ENCODE data around the gene XPO1.

The XPO1 gene

DNA sequence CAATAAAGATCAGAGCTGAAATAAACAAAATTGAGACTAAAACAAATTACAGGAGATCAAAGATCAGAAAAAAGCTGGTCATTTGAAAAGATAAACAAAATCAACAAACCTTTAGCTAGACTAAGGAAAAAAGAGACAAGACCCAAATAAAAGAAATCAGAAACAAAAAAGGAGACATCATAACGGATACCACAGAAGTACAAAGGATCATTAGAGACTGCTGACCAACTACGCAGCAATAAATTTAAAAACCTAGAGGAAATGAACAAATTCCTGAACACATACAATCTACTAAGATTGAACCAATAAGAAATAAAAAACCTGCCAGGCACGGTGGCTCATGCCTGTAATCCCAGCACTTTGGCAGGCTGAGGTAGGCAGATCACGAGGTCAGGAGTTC lies 101.0 kb downstream of the XPO1 start:
- no peaks in the 10 kb centered on the region for H3K36me3 ChIP-seq (ENCODE audit: insufficient read depth)
- H3K27me3 ChIP-seq (ENCODE audit: insufficient read depth, low read depth): no peaks in the 10 kb centered on the region
- H3K4me2 ChIP-seq: 0 out of 2 replicates have a peak overlapping the region, but pooled peaks have one; percentile 0
- no peak overlapping the region for H3K27ac ChIP-seq
- peaks cover 41% of the 10 kb centered on the region for H4K20me1 ChIP-seq (ENCODE audit: insufficient read depth)
- TF ChIP-seq, protein P1, sequence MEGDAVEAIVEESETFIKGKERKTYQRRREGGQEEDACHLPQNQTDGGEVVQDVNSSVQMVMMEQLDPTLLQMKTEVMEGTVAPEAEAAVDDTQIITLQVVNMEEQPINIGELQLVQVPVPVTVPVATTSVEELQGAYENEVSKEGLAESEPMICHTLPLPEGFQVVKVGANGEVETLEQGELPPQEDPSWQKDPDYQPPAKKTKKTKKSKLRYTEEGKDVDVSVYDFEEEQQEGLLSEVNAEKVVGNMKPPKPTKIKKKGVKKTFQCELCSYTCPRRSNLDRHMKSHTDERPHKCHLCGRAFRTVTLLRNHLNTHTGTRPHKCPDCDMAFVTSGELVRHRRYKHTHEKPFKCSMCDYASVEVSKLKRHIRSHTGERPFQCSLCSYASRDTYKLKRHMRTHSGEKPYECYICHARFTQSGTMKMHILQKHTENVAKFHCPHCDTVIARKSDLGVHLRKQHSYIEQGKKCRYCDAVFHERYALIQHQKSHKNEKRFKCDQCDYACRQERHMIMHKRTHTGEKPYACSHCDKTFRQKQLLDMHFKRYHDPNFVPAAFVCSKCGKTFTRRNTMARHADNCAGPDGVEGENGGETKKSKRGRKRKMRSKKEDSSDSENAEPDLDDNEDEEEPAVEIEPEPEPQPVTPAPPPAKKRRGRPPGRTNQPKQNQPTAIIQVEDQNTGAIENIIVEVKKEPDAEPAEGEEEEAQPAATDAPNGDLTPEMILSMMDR (conservative IDR thresholded peaks at IDR 0.05; ENCODE audit: low read depth, low read length): no peak
- no peak overlapping the region for H3K4me3 ChIP-seq (IDR thresholded peaks at IDR 0.05; ENCODE audit: insufficient read depth, low read depth, low read length)
- peaks cover 60% of the 10 kb centered on the region for H3K4me1 ChIP-seq (ENCODE audit: low read depth, poor library complexity, severe bottlenecking)
- peaks cover 98% of the 10 kb centered on the region for H3K79me2 ChIP-seq (ENCODE audit: insufficient read depth, low read depth)
- no peak overlapping the region for H2AFZ ChIP-seq (ENCODE audit: low read depth)
- H3K9ac ChIP-seq: no peak overlapping the region

DNA sequence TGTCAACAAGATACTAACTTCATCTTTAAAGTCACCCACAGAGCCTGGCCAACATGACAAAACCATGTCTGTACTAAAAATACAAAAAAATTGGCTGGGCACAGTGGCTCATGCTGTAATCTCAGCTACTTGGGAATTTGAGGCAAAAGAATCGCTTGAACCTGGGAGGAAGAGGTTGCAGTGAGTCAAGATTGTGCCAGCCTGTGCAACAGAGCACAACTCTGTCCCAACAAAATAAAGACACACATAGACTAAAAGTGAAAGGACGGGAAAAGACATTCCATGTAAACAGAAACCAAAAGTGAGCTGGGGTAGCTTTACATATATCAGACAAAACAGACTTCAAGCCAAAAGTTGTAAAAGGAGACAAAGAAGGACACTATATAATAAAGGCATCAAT lies 102.1 kb downstream of the XPO1 start:
- H3K4me3 ChIP-seq (IDR thresholded peaks at IDR 0.05; ENCODE audit: insufficient read depth, low read depth, low read length): no peak overlapping the region
- H3K9ac ChIP-seq: no peak overlapping the region
- H3K27me3 ChIP-seq (ENCODE audit: insufficient read depth, low read depth): no peaks in the 10 kb centered on the region
- H3K27ac ChIP-seq: no peak overlapping the region
- H3K4me2 ChIP-seq: 0 out of 2 replicates have a peak overlapping the region, but pooled peaks have one; percentile 0
- no peak overlapping the region for H2AFZ ChIP-seq (ENCODE audit: low read depth)
- H4K20me1 ChIP-seq (ENCODE audit: insufficient read depth): peaks cover 32% of the 10 kb centered on the region
- H3K4me1 ChIP-seq (ENCODE audit: low read depth, poor library complexity, severe bottlenecking): peaks cover 60% of the 10 kb centered on the region
- no peaks in the 10 kb centered on the region for H3K36me3 ChIP-seq (ENCODE audit: insufficient read depth)
- peaks cover 98% of the 10 kb centered on the region for H3K79me2 ChIP-seq (ENCODE audit: insufficient read depth, low read depth)
- TF ChIP-seq, protein P1 (conservative IDR thresholded peaks at IDR 0.05; ENCODE audit: low read depth, low read length): no peak

GRCh38 chr2:61435291-61435690 lies 102.9 kb downstream of the XPO1 start:
- Histone ChIP-seq H3K27me3 (ENCODE audit: insufficient read depth, low read depth) (no peaks in the 10 kb centered on the region), H3K79me2 (ENCODE audit: insufficient read depth, low read depth) (peaks cover 98% of the 10 kb centered on the region), H2AFZ (ENCODE audit: low read depth) (no peak overlapping the region), H3K4me1 (ENCODE audit: low read depth, poor library complexity, severe bottlenecking) (peaks cover 58% of the 10 kb centered on the region), H3K36me3 (ENCODE audit: insufficient read depth) (no peaks in the 10 kb centered on the region), H3K9ac (no peak overlapping the region), H3K4me2 (no peak overlapping the region; the same call in 1 of the 2 replicates), H3K27ac (no peak overlapping the region), H3K4me3 (IDR thresholded peaks at IDR 0.05; ENCODE audit: insufficient read depth, low read depth, low read length) (no peak overlapping the region), H4K20me1 (ENCODE audit: insufficient read depth) (peaks cover 32% of the 10 kb centered on the region)
- TF ChIP-seq, protein P1 (conservative IDR thresholded peaks at IDR 0.05; ENCODE audit: low read depth, low read length): no peak

DNA sequence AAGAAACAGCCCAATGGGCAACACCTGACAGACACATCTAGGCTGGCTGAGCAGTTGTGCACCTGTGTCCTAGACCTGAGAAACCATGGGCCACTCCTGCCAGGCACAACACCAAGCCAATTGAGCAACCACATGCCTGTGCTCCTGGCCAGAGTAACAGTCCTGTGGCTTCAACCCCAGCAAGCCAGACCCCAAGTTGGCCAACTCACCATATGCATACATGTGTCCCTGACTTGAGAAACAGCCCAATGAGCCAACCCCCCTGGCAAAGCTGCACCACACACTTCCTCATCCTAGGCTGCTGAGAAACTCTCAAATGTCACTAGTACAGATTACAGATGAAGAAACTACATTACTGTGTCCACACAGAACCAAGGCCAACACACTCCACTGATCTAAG lies 103.8 kb downstream of the XPO1 start:
- Histone ChIP-seq H2AFZ (ENCODE audit: low read depth) (no peak overlapping the region), H3K79me2 (ENCODE audit: insufficient read depth, low read depth) (peaks cover 97% of the 10 kb centered on the region), H3K27ac (no peak overlapping the region), H3K4me2 (no peak overlapping the region; the same call in 1 of the 2 replicates), H3K36me3 (ENCODE audit: insufficient read depth) (no peaks in the 10 kb centered on the region), H4K20me1 (ENCODE audit: insufficient read depth) (peaks cover 32% of the 10 kb centered on the region), H3K4me3 (IDR thresholded peaks at IDR 0.05; ENCODE audit: insufficient read depth, low read depth, low read length) (no peak overlapping the region), H3K9ac (no peak overlapping the region), H3K4me1 (ENCODE audit: low read depth, poor library complexity, severe bottlenecking) (peaks cover 55% of the 10 kb centered on the region), H3K27me3 (ENCODE audit: insufficient read depth, low read depth) (no peaks in the 10 kb centered on the region)
- TF ChIP-seq, protein P1 (conservative IDR thresholded peaks at IDR 0.05; ENCODE audit: low read depth, low read length): no peak

Measured in KMS-11 (cell line).